Mesothelial cell of epicardium (in vitro differentiated cells): ENCODE data around the gene S100A14. TPM values are rescaled to one million over a fixed set of nuclear protein-coding genes. Genes with fewer than 3 reads are reported as not detected.

Source experiments
- DNase-seq, 2 experiments: peaks; one replicate each; pipeline ENCODE4 v3.0.0; 2021; ENCODE audit warnings: low spot score in 2 of 2; ENCODE audit not compliant: unreplicated experiment in 2 of 2
- H3K27ac Mint-ChIP-seq: 2 replicates; pipeline ENCODE4 v1.8.0; 2021; ENCODE audit warnings: mixed read lengths
- H3K27me3 Mint-ChIP-seq: 2 replicates; pipeline ENCODE4 v1.8.0; 2021; ENCODE audit warnings: low read depth, mixed read lengths
- H3K36me3 Mint-ChIP-seq: 2 replicates; pipeline ENCODE4 v1.8.0; 2021; ENCODE audit warnings: mixed read lengths
- H3K4me1 Mint-ChIP-seq: 2 replicates; pipeline ENCODE4 v1.8.0; 2021; ENCODE audit warnings: mixed read lengths
- H3K4me3 Mint-ChIP-seq: 2 replicates; pipeline ENCODE4 v1.8.0; 2021; ENCODE audit warnings: mild to moderate bottlenecking, moderate library complexity, mixed read lengths
- H3K9me3 Mint-ChIP-seq: 2 replicates; pipeline ENCODE4 v1.8.0; 2021; ENCODE audit warnings: mixed read lengths
- CTCF ChIP-seq: fragments of 200-600 bp; sonication (generic); IDR thresholded peaks from one replicate; pipeline ENCODE4 v1.5.0; 2021; ENCODE audit warnings: antibody characterized with exemption; ENCODE audit not compliant: unreplicated experiment
- total RNA-seq: library from RNA; stranded (reverse); gene quantifications from 3 replicates; pipeline ENCODE4 v1.2.1, GENCODE V29; 2021

Gene S100A14
- total RNA-seq, 1 donor from 2014 or later = 8.5 TPM

- no peak for DNase-seq
- no peak overlapping the region for H3K27ac Mint-ChIP-seq
- TF ChIP-seq CTCF = no peak
- no peak overlapping the region for H3K4me3 Mint-ChIP-seq
- H3K4me1 Mint-ChIP-seq = peaks cover 16% of the 10 kb centered on the region
- H3K9me3 Mint-ChIP-seq = no peaks in the 10 kb centered on the region
- peaks cover 34% of the 10 kb centered on the region for H3K36me3 Mint-ChIP-seq
- no peaks in the 10 kb centered on the region for H3K27me3 Mint-ChIP-seq
Observed at GRCh38 chr1:153638261-153638660, 22.1 kb upstream of the S100A14 start.

DNA sequence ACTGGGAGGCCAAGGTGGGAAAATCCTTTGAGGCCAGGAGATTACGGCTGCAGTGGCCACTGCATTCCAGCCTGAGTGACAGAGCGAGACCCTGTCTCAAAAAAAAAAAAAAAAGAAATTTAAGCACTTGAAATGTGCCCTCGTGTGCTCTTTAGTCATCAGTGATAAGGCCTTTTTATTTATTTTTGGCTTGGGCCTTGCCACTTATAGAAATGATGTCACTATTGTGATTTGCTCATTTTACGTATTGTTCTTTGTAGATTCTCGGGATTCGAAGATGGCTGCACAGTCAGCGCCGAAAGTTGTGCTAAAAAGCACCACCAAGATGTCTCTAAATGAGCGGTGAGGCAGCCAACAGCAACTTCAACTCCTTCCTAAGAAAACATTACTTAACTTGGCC is 20.2 kb upstream of the S100A14 start:
- Mint-ChIP-seq H3K4me3 (peak overlapping the region; percentile 65), H3K4me1 (peaks cover 16% of the 10 kb centered on the region), H3K27ac (no peak overlapping the region), H3K9me3 (no peaks in the 10 kb centered on the region), H3K27me3 (no peaks in the 10 kb centered on the region), H3K36me3 (peaks cover 29% of the 10 kb centered on the region)
- no peak for DNase-seq
- no peak for TF ChIP-seq CTCF

GRCh38 chr1:153635872-153636271 is 19.7 kb upstream of the S100A14 start:
- Mint-ChIP-seq H3K36me3 (peaks cover 25% of the 10 kb centered on the region), H3K27ac (peak overlapping the region; percentile 78), H3K4me1 (peaks cover 16% of the 10 kb centered on the region), H3K27me3 (no peaks in the 10 kb centered on the region), H3K9me3 (no peaks in the 10 kb centered on the region), H3K4me3 (peak overlapping the region; percentile 65)
- TF ChIP-seq CTCF = no peak
- DNase-seq = no peak

DNA sequence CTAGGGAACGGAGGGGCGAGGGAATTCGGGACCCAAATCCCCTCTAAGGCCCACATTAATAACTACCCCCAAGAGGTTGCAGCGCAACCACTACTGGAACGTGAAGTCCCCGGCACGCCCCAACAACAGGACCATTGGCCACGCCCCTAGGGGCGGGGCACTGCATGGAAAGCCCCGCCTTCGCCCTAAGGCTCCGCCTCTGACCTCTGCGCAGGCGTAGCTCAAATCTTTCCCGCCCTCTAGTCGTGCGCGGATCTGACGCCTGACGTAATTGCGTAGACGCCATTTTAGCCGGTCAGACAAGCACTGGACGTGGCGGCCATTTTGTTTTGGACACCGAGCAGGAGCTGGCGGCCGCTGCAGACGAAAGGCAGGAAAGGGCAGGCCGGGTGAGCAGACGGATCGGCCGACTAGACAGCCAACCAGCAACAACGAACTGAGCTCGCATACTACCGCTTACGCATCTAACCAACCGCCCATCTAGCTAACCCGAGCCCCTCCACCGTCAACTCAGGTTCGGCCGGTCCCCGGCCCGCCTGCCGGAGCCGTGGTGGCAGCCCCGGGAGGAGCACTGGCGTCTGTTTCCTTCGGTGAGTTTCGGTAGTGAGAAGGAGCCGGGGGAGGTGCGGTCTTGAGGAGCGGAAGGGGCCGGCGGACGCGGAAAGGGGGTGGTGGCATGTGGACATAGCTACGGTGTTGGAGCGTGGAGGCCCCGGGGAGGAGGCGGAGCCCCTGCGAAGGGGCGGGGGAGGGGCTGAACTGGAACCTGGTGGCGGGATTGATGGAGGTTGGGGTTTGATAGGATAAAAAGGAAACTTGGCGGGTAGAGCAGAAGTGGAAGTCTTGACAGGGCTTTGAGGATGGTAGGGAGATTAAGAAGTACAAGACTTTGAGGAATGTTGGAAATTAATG is 17.9 kb upstream of the S100A14 start, which contains the start of gene CHTOP:
Gene CHTOP (plus strand): TSS at position 313 of the 912 bp plus-strand sequence. CDS start 2,523 bp downstream, outside the sequence.
- H3K36me3 Mint-ChIP-seq = peaks cover 25% of the 10 kb centered on the region
- TF ChIP-seq CTCF = no peak
- H3K4me3 Mint-ChIP-seq = peak within 1 kb of the TSS; percentile 87
- peak; percentile 89 to 94 for DNase-seq
- H3K27me3 Mint-ChIP-seq = no peaks in the 10 kb centered on the region
- peaks cover 21% of the 10 kb centered on the region for H3K4me1 Mint-ChIP-seq
- H3K27ac Mint-ChIP-seq = peak within 1 kb of the TSS; percentile 100
- H3K9me3 Mint-ChIP-seq = no peaks in the 10 kb centered on the region

DNA sequence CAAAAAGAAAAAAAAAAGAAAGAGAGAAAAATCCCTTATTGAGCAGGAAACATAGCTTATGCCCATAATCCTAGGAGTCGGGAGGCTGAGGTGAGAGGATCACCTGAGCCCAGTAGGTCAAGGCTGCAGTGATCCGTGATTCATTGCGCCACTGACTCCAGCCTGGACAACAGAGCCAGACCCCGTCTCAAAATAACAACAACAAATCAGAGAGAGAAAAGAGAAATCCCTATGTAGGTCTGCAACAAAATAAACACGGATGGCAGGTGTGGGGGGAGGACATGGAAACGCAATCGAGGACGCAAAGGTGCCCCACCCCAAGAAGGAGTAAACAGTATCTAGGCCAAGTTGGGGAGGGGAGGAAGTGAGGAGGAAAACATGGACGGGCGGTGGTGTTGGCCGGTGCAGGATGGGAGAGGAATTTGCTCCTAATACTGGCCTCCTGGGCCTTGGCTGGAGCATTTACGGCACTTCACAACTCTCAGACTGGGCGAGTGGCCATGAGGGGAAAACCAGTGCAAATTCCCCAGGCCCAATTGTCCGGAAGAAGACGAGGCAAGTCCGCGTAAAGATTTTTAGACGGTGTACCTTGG is 17.1 kb upstream of the S100A14 start:
- DNase-seq = no peak
- Mint-ChIP-seq H3K36me3 (peaks cover 21% of the 10 kb centered on the region), H3K4me3 (peak overlapping the region; percentile 87), H3K27ac (peak overlapping the region; percentile 100), H3K27me3 (no peaks in the 10 kb centered on the region), H3K9me3 (no peaks in the 10 kb centered on the region), H3K4me1 (peaks cover 21% of the 10 kb centered on the region)
- TF ChIP-seq CTCF = no peak
